GM12878 (cell line): ENCODE data around the gene SMG5. TPM values are rescaled to one million over a fixed set of nuclear protein-coding genes. Genes with fewer than 3 reads are reported as not detected.
"Not testable (repeated sequence)": the region's sequence is repeated elsewhere in the genome, so short reads cannot be mapped to it uniquely, and the experiment has no call there.

ENCODE experiments used
- ATAC-seq: fragments of 200-7000 bp; cut with Tn5 transposase; 3 replicates; pipeline ENCODE4 v1.9.1; 2020; ENCODE audit warnings: mild to moderate bottlenecking, moderate library complexity
- BruUV-seq: library from RNA; stranded (reverse); fragments of 400-500 nt; replicated peaks from 2 replicates; lab custom pipeline; 2021; lab: Mats Ljungman, UMichigan
- CTCF ChIA-PET: fragments of 300-600 bp; sonication (Branson Sonifier 250); formaldehyde crosslinking; extraction: SDS; loops from one replicate; lab custom pipeline; 2021; ENCODE audit warnings: inconsistent platforms; lab: Yijun Ruan, JAX
- POLR2A ChIA-PET: fragments of 350-600 bp; formaldehyde crosslinking; extraction: SDS; loops from one replicate; lab custom pipeline; 2021; ENCODE audit warnings: inconsistent platforms; lab: Charles Lee
- RAD21 ChIA-PET: fragments of 300-600 bp; sonication (Branson Sonifier 250); formaldehyde crosslinking; loops from one replicate; lab custom pipeline; 2023; ENCODE audit warnings: antibody characterized with exemption; ENCODE audit not compliant: unreplicated experiment; lab: Charles Lee
- SMC1A ChIA-PET: fragments of 300-600 bp; sonication (Branson Sonifier 250); formaldehyde crosslinking; loops from one replicate; lab custom pipeline; 2023; ENCODE audit not compliant: unreplicated experiment, uncharacterized antibody; lab: Charles Lee
- DNase-seq: peaks from one replicate; pipeline ENCODE4 v3.0.0-alpha.2; 2011; ENCODE audit warnings: low read depth, low spot score
- FAIRE-seq: peaks from 3 replicates; lab custom pipeline; 2011; peaks lifted over from hg19 to GRCh38; lab: Jason Lieb, UNC
- H2AFZ ChIP-seq: 2 replicates; pipeline ENCODE4 v1.6.0; 2011; ENCODE audit warnings: low read depth, low read length, control low read depth; ENCODE audit not compliant: control insufficient read depth
- H3K27ac ChIP-seq: 2 replicates; pipeline ENCODE4 v1.5.1; 2011; ENCODE audit warnings: control low read depth; ENCODE audit not compliant: control insufficient read depth, insufficient read depth
- H3K27me3 ChIP-seq, 2 experiments: replicated peaks in 1 of 2; 2 replicates each; pipeline versions ENCODE4 v1.6.0 to v1.6.1; 2011; ENCODE audit warnings: low read length in 1 of 2; ENCODE audit not compliant: control insufficient read depth in 2 of 2, insufficient read depth in 2 of 2
- H3K36me3 ChIP-seq, 2 experiments: 2 replicates each; pipeline ENCODE4 v1.5.1; 2011; ENCODE audit warnings: low read length in 1 of 2; ENCODE audit not compliant: control insufficient read depth in 2 of 2, insufficient read depth in 2 of 2
- H3K4me1 ChIP-seq: 2 replicates; pipeline ENCODE4 v1.6.1; 2011; ENCODE audit warnings: mild to moderate bottlenecking, low read length, moderate library complexity, mixed read lengths; ENCODE audit not compliant: control insufficient read depth, insufficient read depth
- H3K4me2 ChIP-seq: 2 replicates; pipeline ENCODE4 v1.6.0; 2011; ENCODE audit warnings: control low read depth; ENCODE audit not compliant: control insufficient read depth, insufficient read depth
- H3K4me3 ChIP-seq: fragments of 200-600 bp; sonication (generic); 2 replicates; pipeline ENCODE4 v1.5.1; 2016
- H3K79me2 ChIP-seq: 2 replicates; pipeline ENCODE4 v1.6.0; 2011; ENCODE audit warnings: low read length; ENCODE audit not compliant: control insufficient read depth, insufficient read depth
- H3K9ac ChIP-seq: 2 replicates; pipeline ENCODE4 v1.8.0; 2011; ENCODE audit warnings: low read length, control low read depth, mixed read lengths; ENCODE audit not compliant: control insufficient read depth, insufficient read depth
- H3K9me3 ChIP-seq: replicated peaks from 3 replicates; pipeline ENCODE4 v1.5.1; 2011; ENCODE audit warnings: mild to moderate bottlenecking, low read length; ENCODE audit not compliant: control insufficient read depth, insufficient read depth
- H4K20me1 ChIP-seq: 2 replicates; pipeline ENCODE4 v1.6.0; 2011; ENCODE audit not compliant: control insufficient read depth, insufficient read depth
- ATF3 ChIP-seq: IDR thresholded peaks from 2 replicates; pipeline ENCODE4 v1.6.1; 2011; ENCODE audit warnings: low read depth, mild to moderate bottlenecking, low read length, moderate library complexity, borderline replicate concordance; ENCODE audit errors: extremely low read depth
- CEBPZ ChIP-seq: fragments of 150-350 bp; IDR thresholded peaks from 2 replicates; pipeline ENCODE4 v1.6.1; 2016; ENCODE audit warnings: low read depth, low read length
- CHD2 ChIP-seq: IDR thresholded peaks from 2 replicates; pipeline ENCODE4 v1.6.1; 2011; ENCODE audit warnings: low read depth, low read length, improper control_type of control experiment, borderline replicate concordance
- ESRRA ChIP-seq: IDR thresholded peaks from 2 replicates; pipeline ENCODE4 v1.6.1; 2012; ENCODE audit warnings: mild to moderate bottlenecking, low read length, improper control_type of control experiment
- NFYB ChIP-seq: IDR thresholded peaks from 2 replicates; pipeline ENCODE4 v1.6.1; 2011; ENCODE audit warnings: low read depth, mild to moderate bottlenecking, low read length, improper control_type of control experiment, moderate library complexity; ENCODE audit not compliant: insufficient read depth
- NKRF ChIP-seq: fragments of 450-650 bp; conservative IDR thresholded peaks from 2 replicates; pipeline ENCODE4 v1.6.1; 2017; ENCODE audit warnings: mild to moderate bottlenecking, moderate library complexity
- STAT3 ChIP-seq: IDR thresholded peaks from 2 replicates; pipeline ENCODE4 v1.6.1; 2011; ENCODE audit warnings: low read depth, low read length, improper control_type of control experiment
- SUZ12 ChIP-seq: fragments of 200-600 bp; sonication (generic); IDR thresholded peaks from one replicate; pipeline ENCODE4 v1.6.1; 2018; ENCODE audit warnings: antibody characterized with exemption, mild to moderate bottlenecking; ENCODE audit not compliant: unreplicated experiment
- TBL1XR1 ChIP-seq: IDR thresholded peaks from 2 replicates; pipeline ENCODE4 v1.6.1; 2012; ENCODE audit warnings: low read depth, low read length, improper control_type of control experiment
- ZNF24 ChIP-seq: fragments of 450-650 bp; IDR thresholded peaks from 2 replicates; pipeline ENCODE4 v1.6.1; 2017; ENCODE audit warnings: antibody characterized with exemption, mild to moderate bottlenecking
- WGBS: methylation state at CpG from one replicate; pipeline ENCODE4 v1.1.6; 2016; ENCODE audit warnings: low lambda C conversion rate; ENCODE audit not compliant: insufficient replicate concordance, insufficient coverage; ENCODE audit errors: missing lambda C conversion rate; 5-methylcytosine and 5-hydroxymethylcytosine counted together
- in situ Hi-C: fragments of 300-500 bp; cut with MboI; formaldehyde crosslinking; loops from 9 replicates; pipeline ENCODE4 v1.14.3; 2018; ENCODE audit warnings: mixed read lengths
- intact Hi-C: fragments of 100-400 bp; cut with micrococcal nuclease; formaldehyde crosslinking; loops from one replicate; pipeline ENCODE4 v1.14.2; 2022; ENCODE audit not compliant: unreplicated experiment
- polyA plus RNA-seq, 11 experiments: library from polyadenylated mRNA; depleted of rRNA in 4 of 11; unstranded in 6 of 11; stranded (reverse) in 5 of 11; fragments of >200 nt; fragmentation: Nextera tagmentation in 4 of 11; fragmentation: Illumina TruSeq in 1 of 11; extraction: Ambion mirVana in 4 of 11; extraction: Trizol in 1 of 11; gene quantifications; 1 replicate in 1 of 11; 2 replicates in 10 of 11; pipeline versions ENCODE4 v1.2.1 to v1.2.3, GENCODE V29; 2011 to 2016; ENCODE audit warnings: inconsistent platforms in 2 of 11, missing spikeins in 2 of 11, low read depth in 1 of 11
- total RNA-seq, 4 experiments: library from RNA; depleted of rRNA in 3 of 4; stranded (reverse); fragments of >200 nt in 3 of 4; fragmentation: Illumina TruSeq in 1 of 4; extraction: Trizol in 1 of 4; gene quantifications; 2 replicates each; pipeline versions ENCODE4 v1.2.1 to v1.2.3, GENCODE V29; 2013 to 2021

Gene SMG5
- total and polyA plus RNA-seq, 10 of the 15 experiments (the other 5 are each of a cell fraction or from before 2014, with no cell fraction given) = 0.76 to 61.5 (median 48.8) TPM

GRCh38 chr1:156282479-156283222, at the start of gene SMG5 (continued):
- TF ChIP-seq NKRF = peak; percentile 58; the same call in 1 of the 2 replicates
- TF ChIP-seq STAT3 = no peak
- TF ChIP-seq NFYB = 0 out of 2 replicates have a peak, but pooled peaks have one; percentile 22
- peak; percentile 100 for TF ChIP-seq CHD2
- peak; percentile 76; the same call in 1 of the 2 replicates for TF ChIP-seq TBL1XR1
- no peak; the same call in 1 of the 2 replicates for TF ChIP-seq CEBPZ
- TF ChIP-seq SUZ12 = no peak
- TF ChIP-seq ZNF24 = peak; percentile 70; the same call in 1 of the 2 replicates
- no peak for TF ChIP-seq ESRRA
- TF ChIP-seq ATF3 = peak; percentile 50; the same call in 1 of the 2 replicates
- TF ChIP-seq, all 136 proteins: peak for 79

- H3K4me2 ChIP-seq, BruUV-seq, FAIRE-seq, H2AFZ ChIP-seq, H4K20me1 ChIP-seq, ATAC-seq, in situ Hi-C loops, H3K27ac ChIP-seq, POLR2A ChIA-PET, H3K4me1 ChIP-seq, H3K27me3 ChIP-seq, H3K9me3 ChIP-seq, DNase-seq, H3K9ac ChIP-seq, RAD21 ChIA-PET, H3K4me3 ChIP-seq, H3K79me2 ChIP-seq, intact Hi-C loops: not testable (repeated sequence)
- ChIA-PET SMC1A (interaction anchor here (7.2 kb wide), 1 partner anchor 42 kb away, joined by 39 read pairs; the partner anchor contains the start of gene SMG5), CTCF (interaction anchor here (1.2 kb wide), 1 partner anchor 178 kb away, joined by 4 read pairs; no protein-coding TSS in a partner anchor)
- H3K36me3 ChIP-seq = peaks cover 15 to 43% of the 10 kb centered on the region in 2 experiments
- 97% methylated on average over 5 of the region's 9 CpGs for WGBS
These were observed 40.6 kb upstream of the SMG5 start for GRCh38 chr1:156323179-156323578.
